Measurements from ENCODE around the gene ADPRH. TPM values are rescaled to one million over a fixed set of nuclear protein-coding genes. Genes with fewer than 3 reads are reported as not detected.

Gene ADPRH
- total RNA-seq, 2 donors from 2014 or later: 7.5 to 9.7 TPM

GRCh38 chr3:119557192-119557876 lies 22.0 kb upstream of the ADPRH start:
- Histone ChIP-seq H3K4me1 (peaks cover 0 to under 1% of the 10 kb centered on the region in 2 donors), H3K36me3 (no peaks in the 10 kb centered on the region), H3K9me3 (no peaks in the 10 kb centered on the region), H3K4me3 (no peak overlapping the region), H3K27ac (no peak overlapping the region), H3K27me3 (no peaks in the 10 kb centered on the region)
- TF ChIP-seq CTCF (IDR thresholded peaks at IDR 0.05): no peak
- no peak for DNase-seq (ENCODE audit: low spot score)

- Histone ChIP-seq H3K4me1 (peaks cover 0 to 6% of the 10 kb centered on the region in 2 donors), H3K4me3 (no peak overlapping the region), H3K36me3 (no peaks in the 10 kb centered on the region), H3K9me3 (no peaks in the 10 kb centered on the region), H3K27me3 (no peaks in the 10 kb centered on the region), H3K27ac (no peak overlapping the region)
- DNase-seq (ENCODE audit: low spot score): no peak
- no peak for TF ChIP-seq CTCF (IDR thresholded peaks at IDR 0.05)
These were observed 21.4 kb upstream of the ADPRH start for GRCh38 chr3:119557877-119558269.

- TF ChIP-seq CTCF (IDR thresholded peaks at IDR 0.05): no peak
- no peak for DNase-seq (ENCODE audit: low spot score)
- no peak overlapping the region for H3K27ac ChIP-seq
- H3K4me1 ChIP-seq: peaks cover 0 to 6% of the 10 kb centered on the region in 2 donors
- no peaks in the 10 kb centered on the region for H3K27me3 ChIP-seq
- no peaks in the 10 kb centered on the region for H3K36me3 ChIP-seq
- no peaks in the 10 kb centered on the region for H3K9me3 ChIP-seq
- no peak overlapping the region for H3K4me3 ChIP-seq
These were observed 20.5 kb upstream of the ADPRH start for GRCh38 chr3:119558626-119559317.

GRCh38 chr3:119559441-119559963 lies 19.8 kb upstream of the ADPRH start, which contains the start of gene CD80:
Gene CD80, minus strand, starts transcription at chr3:119559614. Its CDS starts 1,886 bp downstream, at chr3:119557728.
- Histone ChIP-seq H3K4me1 (peaks cover 0 to 6% of the 10 kb centered on the region in 2 donors), H3K27ac (no peak within 1 kb of the TSS), H3K9me3 (no peaks in the 10 kb centered on the region), H3K27me3 (no peaks in the 10 kb centered on the region), H3K4me3 (no peak within 1 kb of the TSS), H3K36me3 (no peaks in the 10 kb centered on the region)
- peak in 1 of 2 donors; percentile 51 for TF ChIP-seq CTCF (IDR thresholded peaks at IDR 0.05)
- peak; percentile 72 for DNase-seq (ENCODE audit: low spot score)

- TF ChIP-seq CTCF (IDR thresholded peaks at IDR 0.05): no peak
These were observed 19.1 kb upstream of the ADPRH start for GRCh38 chr3:119560160-119560559.

More at GRCh38 chr3:119560160-119560559, 19.1 kb upstream of the ADPRH start:
- DNase-seq (ENCODE audit: low spot score): no peak
- Histone ChIP-seq H3K27ac (no peak overlapping the region), H3K4me3 (no peak overlapping the region), H3K4me1 (peaks cover 0 to 6% of the 10 kb centered on the region in 2 donors), H3K27me3 (no peaks in the 10 kb centered on the region), H3K36me3 (no peaks in the 10 kb centered on the region), H3K9me3 (no peaks in the 10 kb centered on the region)

Measured in right atrium auricular region (tissue), 2 donors.